Endodermal cell (in vitro differentiated cells): ENCODE results near the gene GLDN. TPM values are rescaled to one million over a fixed set of nuclear protein-coding genes. Genes with fewer than 3 reads are reported as not detected.

Experiments used
- DNase-seq: peaks from one replicate; pipeline ENCODE4 v3.0.0-alpha.2; 2017
- H3K27ac ChIP-seq: 2 replicates; pipeline ENCODE4 v1.5.1; 2013; ENCODE audit warnings: mild to moderate bottlenecking, low read depth, low read length, moderate library complexity
- H3K27me3 ChIP-seq: 2 replicates; pipeline ENCODE4 v1.6.1; 2013; ENCODE audit warnings: mild to moderate bottlenecking, low read length, moderate library complexity; ENCODE audit not compliant: insufficient read depth, control insufficient read depth, poor library complexity, severe bottlenecking
- H3K36me3 ChIP-seq: 2 replicates; pipeline ENCODE4 v1.7.0; 2013; ENCODE audit warnings: mild to moderate bottlenecking, low read length, moderate library complexity; ENCODE audit not compliant: control insufficient read depth, insufficient read depth
- H3K4me1 ChIP-seq: one replicate; pipeline ENCODE4 v1.7.0; 2013; ENCODE audit warnings: low read length; ENCODE audit not compliant: control insufficient read depth, insufficient read depth
- H3K4me3 ChIP-seq: 2 replicates; pipeline ENCODE4 v1.5.1; 2013; ENCODE audit warnings: mild to moderate bottlenecking, low read length, moderate library complexity
- H3K9ac ChIP-seq: 2 replicates; pipeline ENCODE4 v1.6.1; 2013; ENCODE audit warnings: mild to moderate bottlenecking, low read length, moderate library complexity; ENCODE audit not compliant: poor library complexity, severe bottlenecking; ENCODE audit errors: extremely low read depth
- H3K9me3 ChIP-seq: 2 replicates; pipeline ENCODE4 v1.6.1; 2013; ENCODE audit warnings: mild to moderate bottlenecking, low read length, moderate library complexity; ENCODE audit not compliant: control insufficient read depth
- H3K27ac Mint-ChIP-seq: 2 replicates; pipeline ENCODE4 v1.8.0; 2020; ENCODE audit warnings: mixed read lengths
- H3K27me3 Mint-ChIP-seq: 2 replicates; pipeline ENCODE4 v1.8.0; 2021; ENCODE audit warnings: mild to moderate bottlenecking, mixed read lengths; ENCODE audit not compliant: insufficient read depth
- H3K36me3 Mint-ChIP-seq: 2 replicates; pipeline ENCODE4 v1.8.0; 2020; ENCODE audit warnings: low read depth, mixed read lengths
- H3K4me1 Mint-ChIP-seq: 2 replicates; pipeline ENCODE4 v1.8.0; 2020; ENCODE audit warnings: mixed read lengths
- H3K4me3 Mint-ChIP-seq: 2 replicates; pipeline ENCODE4 v1.8.0; 2020; ENCODE audit warnings: mild to moderate bottlenecking, moderate library complexity, mixed read lengths
- H3K9me3 Mint-ChIP-seq: 2 replicates; pipeline ENCODE4 v1.8.0; 2020; ENCODE audit warnings: mild to moderate bottlenecking, mixed read lengths
- CTCF ChIP-seq: fragments of 200-600 bp; sonication (generic); conservative IDR thresholded peaks from 2 replicates; pipeline ENCODE4 v1.5.0; 2021; ENCODE audit warnings: antibody characterized with exemption, mild to moderate bottlenecking
- WGBS, 2 experiments: methylation state at CpG; one replicate each; pipeline versions ENCODE4 v1.1.5 to v1.1.7; 2013; ENCODE audit warnings: missing lambda C conversion rate in 2 of 2, mixed read lengths in 1 of 2; ENCODE audit not compliant: insufficient coverage in 1 of 2, insufficient read length in 1 of 2; 5-methylcytosine and 5-hydroxymethylcytosine counted together
- total RNA-seq, 2 donors: library from RNA; stranded (reverse); fragmentation: NEBNext Ultra II Directional in 1 of 2; extraction: Animal tissue kit (Norgen Biotek cat#: 25700) in 1 of 2; gene quantifications; 2 replicates in 1 of 2; 3 replicates in 1 of 2; pipeline ENCODE4 v1.2.1, GENCODE V29; 2021

Gene GLDN
- total RNA-seq, 2 donors from 2014 or later = 0.62 to 1.7 TPM

DNA sequence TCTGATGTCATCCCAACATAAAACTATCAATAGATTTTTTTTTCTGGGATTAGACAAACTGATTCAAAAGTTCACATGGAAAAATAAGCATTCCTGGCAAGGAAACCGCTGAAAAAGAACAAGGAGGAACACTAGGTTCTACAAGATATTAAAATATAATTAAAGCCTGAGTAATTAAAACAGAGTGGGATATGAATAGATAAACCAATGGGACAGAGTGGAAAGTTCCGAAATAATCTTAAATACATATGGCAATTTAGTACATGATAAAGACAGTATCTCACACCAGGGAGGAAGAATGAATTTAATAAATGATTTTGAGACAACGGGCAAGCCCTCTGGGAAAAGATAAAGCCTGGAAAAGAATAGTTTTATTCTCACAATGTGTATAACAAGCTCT is 4.7 kb downstream of the GLDN start:
- H3K27me3 ChIP-seq = peaks cover 53% of the 10 kb centered on the region
- no peak overlapping the region for H3K4me3 Mint-ChIP-seq
- H3K27ac Mint-ChIP-seq = no peak overlapping the region
- H3K9ac ChIP-seq = no peak overlapping the region
- no peaks in the 10 kb centered on the region for H3K9me3 ChIP-seq
- no peaks in the 10 kb centered on the region for H3K4me1 Mint-ChIP-seq
- TF ChIP-seq CTCF = no peak
- H3K27ac ChIP-seq = no peak overlapping the region
- no peaks in the 10 kb centered on the region for H3K4me1 ChIP-seq
- no peaks in the 10 kb centered on the region for H3K36me3 Mint-ChIP-seq
- peaks cover 49% of the 10 kb centered on the region for H3K27me3 Mint-ChIP-seq
- no peak overlapping the region for H3K4me3 ChIP-seq
- H3K36me3 ChIP-seq = no peaks in the 10 kb centered on the region
- 97% methylated on average over 2 of the region's 3 CpGs; no CpG with 5 or more reads in 1 of the 2 experiments for WGBS, 2 experiments
- H3K9me3 Mint-ChIP-seq = no peaks in the 10 kb centered on the region
- no peak for DNase-seq

- Histone ChIP-seq H3K36me3 (no peaks in the 10 kb centered on the region), H3K4me3 (no peak overlapping the region), H3K4me1 (no peaks in the 10 kb centered on the region), H3K9ac (no peak overlapping the region), H3K9me3 (no peaks in the 10 kb centered on the region), H3K27ac (no peak overlapping the region), H3K27me3 (peaks cover 27% of the 10 kb centered on the region)
- no peak for TF ChIP-seq CTCF
- WGBS, 2 experiments = 84 to 97% methylated on average over 4 to 5 of the region's 5 CpGs
- Mint-ChIP-seq H3K27me3 (peaks cover 39% of the 10 kb centered on the region), H3K27ac (no peak overlapping the region), H3K36me3 (no peaks in the 10 kb centered on the region), H3K4me1 (peaks cover 5% of the 10 kb centered on the region), H3K4me3 (no peak overlapping the region), H3K9me3 (no peaks in the 10 kb centered on the region)
- DNase-seq = no peak
Observed at GRCh38 chr15:51348688-51349087, 7.2 kb downstream of the GLDN start.

- peaks cover 21% of the 10 kb centered on the region for H3K27me3 ChIP-seq
- Mint-ChIP-seq H3K4me1 (peaks cover 9% of the 10 kb centered on the region), H3K27me3 (peaks cover 33% of the 10 kb centered on the region), H3K27ac (no peak overlapping the region), H3K36me3 (no peaks in the 10 kb centered on the region), H3K9me3 (no peaks in the 10 kb centered on the region), H3K4me3 (no peak overlapping the region)
- WGBS, 2 experiments = 91 to 95% methylated on average over 2 to 4 of the region's 4 CpGs
- H3K9me3 ChIP-seq = no peaks in the 10 kb centered on the region
- H3K27ac ChIP-seq = no peak overlapping the region
- H3K36me3 ChIP-seq = no peaks in the 10 kb centered on the region
- no peak overlapping the region for H3K9ac ChIP-seq
- no peak overlapping the region for H3K4me3 ChIP-seq
- no peaks in the 10 kb centered on the region for H3K4me1 ChIP-seq
- no peak for DNase-seq
- TF ChIP-seq CTCF = no peak
Observed at GRCh38 chr15:51349156-51349844, 7.8 kb downstream of the GLDN start.
